G401.6 (cell line): Measurements from ENCODE around the gene P2RY13.

Experiments used
- FAIRE-seq: peaks from 2 replicates; lab custom pipeline; 2012; peaks lifted over from hg19 to GRCh38; lab: Jason Lieb, UNC

Gene P2RY13

GRCh38 chr3:151320131-151320530 lies 9.2 kb downstream of the P2RY13 start:
- FAIRE-seq = no peak

- FAIRE-seq = no peak
Observed at GRCh38 chr3:151319628-151320027, 9.7 kb downstream of the P2RY13 start.

GRCh38 chr3:151318991-151319390 lies 10.4 kb downstream of the P2RY13 start:
- no peak for FAIRE-seq

- FAIRE-seq = no peak
Observed at GRCh38 chr3:151318313-151318712, 11.0 kb downstream of the P2RY13 start.

GRCh38 chr3:151316267-151316991 lies 12.9 kb downstream of the P2RY13 start, which contains the start of gene GPR87:
GPR87 (minus strand) TSS chr3:151316820; CDS start chr3:151300100, 16,720 bp downstream.
- no peak for FAIRE-seq

- FAIRE-seq = no peak
Observed at GRCh38 chr3:151315846-151316245, 13.5 kb downstream of the P2RY13 start.

GRCh38 chr3:151315136-151315535 lies 14.2 kb downstream of the P2RY13 start:
- FAIRE-seq = no peak

GRCh38 chr3:151314593-151314992 lies 14.8 kb downstream of the P2RY13 start:
- FAIRE-seq = no peak

- FAIRE-seq = no peak
Observed at GRCh38 chr3:151314137-151314536, 15.2 kb downstream of the P2RY13 start.

GRCh38 chr3:151312972-151313371 lies 16.4 kb downstream of the P2RY13 start:
- FAIRE-seq = no peak

GRCh38 chr3:151309566-151309965 lies 19.8 kb downstream of the P2RY13 start:
- FAIRE-seq = no peak

GRCh38 chr3:151307583-151308488 lies 21.5 kb downstream of the P2RY13 start:
- FAIRE-seq = no peak

- FAIRE-seq = no peak
Observed at GRCh38 chr3:151307131-151307530, 22.2 kb downstream of the P2RY13 start.

- FAIRE-seq = no peak
Observed at GRCh38 chr3:151306168-151306810, 23.1 kb downstream of the P2RY13 start.

- no peak for FAIRE-seq
Observed at GRCh38 chr3:151305775-151306151, 23.6 kb downstream of the P2RY13 start.

- FAIRE-seq = no peak
Observed at GRCh38 chr3:151305060-151305774, 24.1 kb downstream of the P2RY13 start.

GRCh38 chr3:151303751-151304150 lies 25.6 kb downstream of the P2RY13 start:
- FAIRE-seq = no peak

GRCh38 chr3:151301787-151302186 lies 27.6 kb downstream of the P2RY13 start:
- FAIRE-seq = no peak

GRCh38 chr3:151300539-151300938 lies 28.8 kb downstream of the P2RY13 start:
- FAIRE-seq = no peak

GRCh38 chr3:151299006-151299405 lies 30.3 kb downstream of the P2RY13 start:
- no peak for FAIRE-seq

- FAIRE-seq = no peak
Observed at GRCh38 chr3:151297429-151297828, 31.9 kb downstream of the P2RY13 start.

- FAIRE-seq = no peak
Observed at GRCh38 chr3:151296226-151296625, 33.1 kb downstream of the P2RY13 start.
